Activated CD8-positive, alpha-beta memory T cell treated with anti-CD3 and anti-CD28 coated beads for 48 hours (primary cell): Measurements from ENCODE around the gene CD58.
"Not testable (repeated sequence)": the region's sequence is repeated elsewhere in the genome, so short reads cannot be mapped to it uniquely, and the experiment has no call there.

Source experiments
- DNase-seq, 3 experiments: peaks; one replicate each; pipeline ENCODE4 v3.0.0-alpha.2; 2020; ENCODE audit warnings: low read depth in 2 of 3, low spot score in 2 of 3

The CD58 gene

GRCh38 chr1:116593977-116594376, 23.2 kb upstream of the CD58 start:
- DNase-seq = not testable (repeated sequence)

DNA sequence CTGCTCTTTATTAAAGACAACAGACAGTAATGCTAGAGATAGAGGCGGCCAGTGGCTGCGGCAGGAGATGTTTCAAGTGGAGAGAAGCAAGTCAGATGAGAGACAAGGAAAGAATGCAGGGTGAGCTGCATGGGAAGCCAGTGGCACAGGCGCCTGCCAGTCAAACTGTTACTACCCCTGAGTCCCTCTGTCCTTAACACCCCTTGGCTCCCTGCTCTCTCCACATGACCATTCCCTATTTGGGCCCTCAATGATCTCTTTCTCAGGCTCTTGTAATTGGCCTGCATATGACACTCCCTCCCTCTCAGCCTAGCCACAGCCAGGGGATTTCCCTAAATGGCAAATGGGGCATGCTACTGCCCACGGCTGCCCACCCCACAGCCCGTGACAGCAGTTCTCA, 22.6 kb upstream of the CD58 start:
- DNase-seq = not testable (repeated sequence)

GRCh38 chr1:116591951-116592605, 21.3 kb upstream of the CD58 start:
- DNase-seq = not testable (repeated sequence)

DNA sequence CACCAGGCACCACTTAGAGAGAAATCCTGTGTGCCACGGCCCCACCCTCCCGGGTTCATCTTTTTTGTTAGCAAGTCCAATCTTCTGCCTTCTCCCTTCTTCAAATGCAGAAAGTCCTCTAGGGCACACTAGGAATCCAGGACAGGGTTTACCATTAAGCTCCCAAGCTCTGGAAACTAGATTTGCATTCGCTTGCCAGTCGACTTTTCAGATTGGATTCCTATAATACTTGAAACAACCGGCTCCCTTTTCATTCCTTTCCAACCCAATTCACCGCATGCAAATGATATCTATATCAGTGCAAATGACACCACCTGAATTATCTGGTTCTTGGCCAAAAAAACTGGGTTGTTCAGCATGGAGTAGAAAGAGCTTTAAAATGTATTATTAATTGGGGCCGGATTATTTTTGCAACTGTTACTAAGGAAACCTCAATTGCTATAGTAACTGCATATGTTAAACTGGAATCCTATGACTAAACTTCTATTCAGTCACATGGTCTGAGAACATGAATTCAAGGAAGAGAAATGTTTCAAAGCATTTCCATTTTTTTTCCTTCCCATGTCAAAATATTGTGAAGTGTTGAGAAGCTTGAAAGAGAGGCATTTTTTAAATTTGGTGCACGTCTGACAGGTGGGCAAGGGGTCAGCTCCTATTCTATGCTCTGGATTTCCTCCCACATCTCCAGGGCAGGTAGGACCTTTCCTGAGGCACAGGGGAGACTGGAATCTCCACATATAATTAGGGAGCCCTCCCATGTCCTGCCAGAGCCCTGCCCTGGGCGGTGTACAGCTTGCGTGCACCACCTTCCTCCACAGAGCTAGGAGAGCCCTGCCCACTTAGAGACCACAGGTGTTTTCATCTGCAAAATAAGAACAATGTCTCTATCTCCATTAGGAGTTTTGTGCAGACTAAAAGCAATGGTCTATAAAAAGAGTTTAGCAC, 20.5 kb upstream of the CD58 start:
- not testable (repeated sequence) for DNase-seq

DNA sequence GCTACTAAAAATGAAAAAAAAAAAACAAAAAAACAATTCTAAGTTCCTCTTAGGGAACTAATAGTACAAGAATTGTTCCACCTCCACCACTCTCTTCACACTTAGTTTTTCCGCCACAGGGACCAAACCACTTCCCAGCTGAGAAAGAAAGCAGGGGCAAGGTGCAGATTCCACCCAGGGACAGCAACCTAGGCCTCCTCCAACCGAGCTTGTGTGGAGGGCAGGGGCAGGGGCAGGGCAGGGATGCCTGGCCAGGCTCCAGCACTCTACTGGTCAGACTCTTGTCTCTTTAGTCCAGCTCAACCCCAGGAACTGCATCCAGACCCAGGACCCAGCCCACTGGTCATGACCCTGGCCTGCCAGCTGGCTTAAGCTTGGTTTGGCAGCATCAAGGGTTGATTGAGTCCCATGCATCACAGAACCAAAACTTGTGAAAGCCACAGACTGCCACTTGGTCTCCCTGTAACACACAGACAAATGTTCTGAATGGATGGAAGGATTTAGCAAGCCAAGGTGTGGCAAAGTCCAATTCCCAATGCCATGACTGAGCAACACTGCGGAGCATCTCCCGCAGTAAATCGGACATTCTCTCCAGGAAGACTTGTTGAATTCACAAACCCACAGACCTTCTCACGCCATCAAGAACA, 19.7 kb upstream of the CD58 start:
- DNase-seq = not testable (repeated sequence)

DNA sequence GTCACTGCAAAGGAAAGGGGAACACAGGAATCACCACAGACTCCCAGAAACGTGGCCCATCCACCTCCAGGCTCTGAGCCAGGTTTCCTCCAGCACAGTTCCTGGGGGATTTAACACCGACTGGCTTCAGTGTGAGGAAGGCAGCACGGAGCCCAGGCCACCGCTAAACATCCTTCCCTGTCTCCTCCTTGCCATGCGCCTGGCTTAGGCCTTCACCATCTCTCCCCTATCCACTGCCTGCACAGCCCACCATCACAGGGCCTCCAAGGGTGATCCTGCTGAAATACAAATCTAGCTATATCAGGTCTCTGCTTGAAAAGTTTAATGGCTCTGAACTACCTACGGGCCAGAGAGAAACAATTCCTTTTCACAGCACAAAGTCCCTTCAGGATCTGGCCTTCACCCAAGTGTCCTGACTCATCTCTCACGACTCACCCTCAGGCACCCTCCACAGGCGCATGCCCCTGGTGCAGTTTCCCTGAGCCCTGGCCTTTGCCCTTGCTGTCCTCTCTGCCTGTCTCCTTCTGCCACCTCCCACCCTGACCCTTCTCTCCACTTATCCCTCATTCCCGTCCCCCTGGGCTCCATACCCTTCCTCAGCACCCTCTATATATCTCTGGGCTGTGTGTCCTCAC, 18.4 kb upstream of the CD58 start:
- not testable (repeated sequence) for DNase-seq

- no peak for DNase-seq
Measured at GRCh38 chr1:116587501-116588227, 16.8 kb upstream of the CD58 start.

- no peak for DNase-seq
Measured at GRCh38 chr1:116586741-116587143, 15.9 kb upstream of the CD58 start.

DNA sequence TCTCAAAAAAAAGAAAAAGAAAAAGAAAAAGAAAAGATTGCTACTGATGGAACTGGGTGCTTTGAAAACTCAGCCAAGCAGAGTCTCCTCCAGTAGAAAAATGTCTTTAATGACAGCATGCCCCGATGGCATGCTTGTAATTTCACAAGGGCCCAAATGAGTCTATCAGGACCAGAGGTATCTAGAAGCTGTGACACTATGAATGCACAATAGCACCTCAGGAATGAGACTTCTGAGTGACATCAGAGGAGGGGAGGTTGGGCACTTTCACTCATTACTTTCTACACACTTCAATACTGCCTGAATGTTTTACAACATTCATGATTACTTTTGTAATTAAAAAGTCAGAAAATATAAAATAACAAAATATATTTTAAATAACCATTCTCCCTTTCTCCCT, 15.1 kb upstream of the CD58 start:
- no peak for DNase-seq

GRCh38 chr1:116581323-116581885, 10.6 kb upstream of the CD58 start:
- no peak for DNase-seq

DNA sequence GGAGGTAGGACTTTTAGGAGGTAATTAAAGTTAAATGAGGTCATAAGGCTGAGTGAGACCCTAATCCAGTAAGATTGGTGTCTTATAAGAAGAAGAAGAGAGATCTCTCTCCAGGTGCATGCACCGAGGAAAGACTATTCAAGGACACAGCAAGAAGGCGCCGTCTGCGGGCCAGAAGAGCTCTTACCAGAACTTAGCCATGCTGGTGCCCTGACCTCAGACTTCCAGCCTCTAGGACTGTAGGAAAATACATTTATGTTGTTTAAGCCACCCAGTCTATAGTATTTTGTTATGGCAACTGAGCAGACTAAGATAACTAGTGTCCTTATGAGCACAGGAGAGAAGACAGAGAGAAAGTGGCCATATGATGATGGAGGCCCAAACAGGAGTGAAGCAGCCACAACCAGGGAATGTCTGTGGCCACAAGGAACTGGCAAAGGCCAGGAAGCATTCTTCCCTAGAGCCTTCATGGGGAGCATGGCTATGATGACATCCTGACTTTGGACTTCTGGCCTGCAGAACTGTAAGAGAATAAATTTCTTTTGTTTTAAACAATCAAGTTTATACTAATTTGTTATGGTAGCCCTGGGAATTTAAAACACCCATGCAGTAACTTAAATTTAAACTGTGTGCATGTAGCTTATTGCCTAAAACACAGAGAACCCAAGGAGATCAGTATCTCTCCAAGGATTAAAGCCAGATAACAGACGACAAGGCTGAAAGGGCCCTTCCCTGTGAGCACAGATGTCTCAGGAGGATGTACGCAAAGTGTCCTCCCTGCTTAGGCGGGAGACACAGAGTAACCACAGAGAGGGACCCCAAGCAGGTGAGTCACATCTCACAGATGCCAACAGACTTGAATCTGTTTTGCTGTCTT, 9.9 kb upstream of the CD58 start:
- DNase-seq = no peak

DNA sequence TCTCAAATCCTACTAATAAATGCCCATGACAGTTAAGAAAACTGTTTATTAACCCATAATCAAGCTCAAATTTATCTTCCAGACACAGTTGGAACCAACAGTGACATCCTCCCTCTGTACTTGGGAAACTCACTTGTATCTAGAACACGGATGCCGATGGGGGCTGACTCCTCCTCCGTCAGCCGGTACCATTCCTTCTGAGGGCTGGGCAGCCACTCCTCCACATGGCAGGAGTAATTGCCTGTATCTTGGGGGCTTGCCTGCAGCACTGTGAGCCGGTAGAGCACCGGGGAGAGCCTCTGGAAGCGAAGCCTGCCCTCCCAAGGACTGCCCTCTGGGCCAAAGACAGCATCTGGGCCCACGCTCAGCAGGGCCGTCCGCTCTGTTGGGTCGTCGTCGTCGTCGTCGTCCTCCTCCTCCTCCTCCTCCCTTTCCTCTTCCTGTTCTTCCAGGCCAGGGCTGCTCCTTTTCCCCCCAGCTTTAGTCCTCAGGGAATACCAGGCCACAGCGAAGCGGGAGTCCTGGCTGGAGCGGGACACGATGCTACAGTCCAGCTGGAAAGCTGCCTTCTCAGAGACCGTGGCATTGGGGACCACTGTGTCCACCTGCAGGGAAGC, 8.5 kb upstream of the CD58 start:
- no peak for DNase-seq

DNA sequence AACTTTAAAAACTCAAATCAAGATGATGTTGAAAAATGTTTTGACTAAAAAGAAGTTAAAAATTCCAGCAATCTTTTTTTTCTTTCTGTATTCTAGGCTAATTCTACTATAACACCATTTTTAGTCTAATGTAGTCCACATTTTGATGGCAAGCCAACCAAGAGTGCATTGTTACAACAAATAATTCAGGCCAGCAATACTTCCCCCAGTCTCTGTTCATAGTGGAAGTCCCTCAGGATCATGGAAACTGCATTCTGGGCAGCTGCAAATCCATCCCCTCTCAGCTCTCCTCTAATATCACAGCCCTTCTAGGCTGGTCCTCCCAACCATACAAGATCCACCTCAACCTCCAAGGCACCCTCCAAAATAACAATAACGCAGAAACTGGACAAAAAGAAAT, 7.8 kb upstream of the CD58 start:
- DNase-seq = no peak

GRCh38 chr1:116577759-116578314, 7.0 kb upstream of the CD58 start:
- DNase-seq = no peak

GRCh38 chr1:116574581-116575291, 3.9 kb upstream of the CD58 start:
- no peak for DNase-seq

DNA sequence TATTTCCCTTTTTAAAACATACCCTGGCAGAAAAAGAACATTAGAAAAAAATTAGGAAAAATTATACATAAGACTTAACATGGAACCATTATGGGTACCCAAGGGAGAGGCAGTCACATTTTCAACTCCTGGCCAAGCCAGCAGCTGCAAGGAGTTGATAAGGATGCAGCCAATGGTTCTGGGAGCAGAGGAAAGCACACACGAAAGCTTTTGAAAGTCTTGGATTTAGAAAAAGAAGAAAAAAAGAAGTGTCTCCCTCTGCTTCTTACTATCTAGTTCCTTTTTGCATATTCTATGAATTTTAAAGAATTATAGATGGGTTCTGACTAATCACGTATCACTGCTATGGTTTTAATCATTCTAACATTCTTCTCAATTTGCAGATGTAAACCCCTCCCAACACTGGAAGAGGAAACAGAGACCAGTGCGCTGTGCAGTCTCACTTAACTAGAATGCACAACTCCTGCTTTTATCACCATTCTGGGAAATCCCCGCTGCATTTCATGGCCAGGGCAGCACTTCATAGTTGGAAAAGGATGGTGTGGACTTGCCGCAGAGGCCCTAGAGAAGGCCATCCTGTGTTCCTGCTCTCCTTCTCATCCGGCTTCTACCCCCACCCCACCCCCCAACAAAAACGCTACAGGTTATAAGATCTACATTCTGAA, 2.7 kb upstream of the CD58 start:
- no peak for DNase-seq

DNA sequence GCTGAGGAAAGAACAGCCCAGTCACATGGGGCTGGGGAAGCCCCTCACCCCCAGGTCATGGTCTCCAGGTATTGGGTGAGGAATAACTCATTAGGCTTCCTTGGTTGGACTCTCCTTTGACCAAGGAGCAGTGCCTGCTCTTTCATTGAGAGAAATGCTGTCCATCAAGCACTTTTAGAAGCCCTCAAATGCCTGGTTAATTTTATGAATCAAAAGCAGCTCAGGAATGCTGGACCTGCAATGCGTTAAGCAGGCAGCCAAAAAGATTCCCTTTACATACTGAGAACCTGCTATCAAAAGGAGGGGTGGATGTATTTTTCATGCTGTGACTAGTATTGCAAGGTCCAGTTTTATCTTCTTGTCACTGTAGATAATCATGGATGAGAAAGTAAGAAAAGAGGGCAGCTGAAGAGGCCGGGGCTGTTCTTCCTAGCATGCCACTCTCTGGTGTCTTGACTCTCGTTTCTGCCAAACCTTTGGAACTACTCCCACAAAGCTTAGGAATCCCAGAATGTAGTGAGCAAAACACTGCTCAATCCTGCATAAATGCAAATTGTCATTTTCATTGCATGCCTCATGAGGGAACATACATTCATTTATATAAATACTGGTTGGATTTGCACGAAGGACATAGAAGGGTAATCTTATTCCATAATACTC, 2.1 kb upstream of the CD58 start:
- no peak for DNase-seq
